Naive B cell (primary cell): Measurements from ENCODE around the gene FAM199X. TPM values are rescaled to one million over a fixed set of nuclear protein-coding genes. Genes with fewer than 3 reads are reported as not detected.
A peak's percentile ranks its signal among the peaks of the same experiment; 100 is the strongest.
"Not testable (repeated sequence)": the region's sequence is repeated elsewhere in the genome, so short reads cannot be mapped to it uniquely, and the experiment has no call there.

Experiments used
- ATAC-seq, 2 donors: fragments of 150-1000 bp; cut with Tn5 transposase; 2 replicates each; pipeline ENCODE4 v1.10.0; 2021; ENCODE audit warnings: low read depth in 2 of 2, mild to moderate bottlenecking in 2 of 2, moderate library complexity in 2 of 2
- DNase-seq: peaks from one replicate; pipeline ENCODE4 v3.0.0; 2022
- H3K27ac Mint-ChIP-seq, 6 donors: one replicate each; pipeline ENCODE4 v1.8.0; 2020 to 2022; ENCODE audit warnings: mild to moderate bottlenecking in 6 of 6, mixed read lengths in 6 of 6, moderate library complexity in 5 of 6, inconsistent platforms in 2 of 6
- H3K27me3 Mint-ChIP-seq, 3 donors: one replicate each; pipeline ENCODE4 v1.8.0; 2021 to 2022; ENCODE audit warnings: mixed read lengths in 3 of 3, mild to moderate bottlenecking in 1 of 3
- H3K36me3 Mint-ChIP-seq, 2 donors: one replicate each; pipeline ENCODE4 v1.8.0; 2020 to 2022; ENCODE audit warnings: mixed read lengths in 2 of 2, inconsistent platforms in 1 of 2, mild to moderate bottlenecking in 1 of 2
- H3K4me1 Mint-ChIP-seq, 3 donors: one replicate each; pipeline ENCODE4 v1.8.0; 2020 to 2022; ENCODE audit warnings: mixed read lengths in 3 of 3, inconsistent platforms in 1 of 3, mild to moderate bottlenecking in 1 of 3, moderate library complexity in 1 of 3
- H3K4me3 Mint-ChIP-seq, 8 donors: one replicate each; pipeline ENCODE4 v1.8.0; 2020 to 2022; ENCODE audit warnings: mild to moderate bottlenecking in 8 of 8, mixed read lengths in 8 of 8, moderate library complexity in 8 of 8, inconsistent platforms in 2 of 8
- H3K9me3 Mint-ChIP-seq, 7 donors: one replicate each; pipeline ENCODE4 v1.8.0; 2020 to 2022; ENCODE audit warnings: mixed read lengths in 7 of 7, mild to moderate bottlenecking in 5 of 7, inconsistent platforms in 2 of 7, moderate library complexity in 1 of 7
- polyA plus RNA-seq, 6 donors: library from polyadenylated mRNA; unstranded; fragments of 300-500 nt; fragmentation: Illumina TruSeq; gene quantifications; one replicate each; pipeline ENCODE4 v1.2.3, GENCODE V29; 2021; ENCODE audit warnings: low read depth in 6 of 6

FAM199X gene
- polyA plus RNA-seq, 6 donors from 2014 or later, result 8.5 to 14.4 (median 12.5) TPM

GRCh38 chrX:104211187-104211586 lies 44.9 kb downstream of the FAM199X start:
- H3K4me1 Mint-ChIP-seq, result no peaks in the 10 kb centered on the region
- no peaks in the 10 kb centered on the region for H3K36me3 Mint-ChIP-seq
- no peak for DNase-seq
- H3K27me3 Mint-ChIP-seq, result peaks cover 0 to 8% (median 2%) of the 10 kb centered on the region in 3 donors
- ATAC-seq, result no peak
- H3K4me3 Mint-ChIP-seq, result no peak overlapping the region
- peak overlapping the region in 1 of 6 donors; percentile 12 for H3K27ac Mint-ChIP-seq
- peaks cover 0 to 2% (median 0%) of the 10 kb centered on the region in 7 donors for H3K9me3 Mint-ChIP-seq

- H3K36me3 Mint-ChIP-seq, ATAC-seq, H3K4me3 Mint-ChIP-seq, H3K4me1 Mint-ChIP-seq, H3K9me3 Mint-ChIP-seq, DNase-seq, H3K27ac Mint-ChIP-seq: not testable (repeated sequence)
- H3K27me3 Mint-ChIP-seq, result peaks cover 4 to 11% (median 8%) of the 10 kb centered on the region in 3 donors
Measured at GRCh38 chrX:104230060-104230459, 63.8 kb downstream of the FAM199X start.

Other genes starting within 250 kb of the FAM199X start
- 10 to 100 TPM; 12.4 to 38.5 (median 18.1) TPM for gene TMSB15B, start 203.8 kb upstream of the FAM199X start, polyA plus RNA-seq
- gene H2BW1, start 152.7 kb upstream of the FAM199X start, polyA plus RNA-seq, result not detected
- gene H2BW2, start 126.5 kb upstream of the FAM199X start, polyA plus RNA-seq, result not detected
- 1 to 10 TPM in 2 of 6 donors, under 1 TPM in 3, not detected in 1; 0.66 to 1.5 (median 0.90) TPM for gene TMSB15C, start 90.2 kb upstream of the FAM199X start, polyA plus RNA-seq
- 10 to 100 TPM; 14.1 to 30.6 (median 23.5) TPM for gene ZCCHC18, start 53.9 kb upstream of the FAM199X start, polyA plus RNA-seq
- gene SLC25A53, start 9.4 kb upstream of the FAM199X start, polyA plus RNA-seq, result 10 to 100 TPM; 11.1 to 14.7 (median 12.9) TPM
- not detected for gene ESX1, start 88.5 kb downstream of the FAM199X start, polyA plus RNA-seq